ENCODE measurements around the gene ANTXR2.

- TF ChIP-seq TAF1 (IDR thresholded peaks at IDR 0.05; ENCODE audit: borderline replicate concordance, low read depth, low read length) (no peak), POLR2AphosphoS5 (IDR thresholded peaks at IDR 0.05; ENCODE audit: low read depth, low read length) (no peak)
Observed at GRCh38 chr4:80049813-80050534, 23.1 kb downstream of the ANTXR2 start.

Measured in GM12892 (cell line).